ENCODE measurements around the gene ZNF550. TPM values are rescaled to one million over a fixed set of nuclear protein-coding genes. Genes with fewer than 3 reads are reported as not detected.

ZNF550 gene
- total and polyA plus RNA-seq, 9 of the 15 experiments (the other 6 are each of a cell fraction or from before 2014, with no cell fraction given), result 1.6 to 11.8 (median 4.3) TPM

DNA sequence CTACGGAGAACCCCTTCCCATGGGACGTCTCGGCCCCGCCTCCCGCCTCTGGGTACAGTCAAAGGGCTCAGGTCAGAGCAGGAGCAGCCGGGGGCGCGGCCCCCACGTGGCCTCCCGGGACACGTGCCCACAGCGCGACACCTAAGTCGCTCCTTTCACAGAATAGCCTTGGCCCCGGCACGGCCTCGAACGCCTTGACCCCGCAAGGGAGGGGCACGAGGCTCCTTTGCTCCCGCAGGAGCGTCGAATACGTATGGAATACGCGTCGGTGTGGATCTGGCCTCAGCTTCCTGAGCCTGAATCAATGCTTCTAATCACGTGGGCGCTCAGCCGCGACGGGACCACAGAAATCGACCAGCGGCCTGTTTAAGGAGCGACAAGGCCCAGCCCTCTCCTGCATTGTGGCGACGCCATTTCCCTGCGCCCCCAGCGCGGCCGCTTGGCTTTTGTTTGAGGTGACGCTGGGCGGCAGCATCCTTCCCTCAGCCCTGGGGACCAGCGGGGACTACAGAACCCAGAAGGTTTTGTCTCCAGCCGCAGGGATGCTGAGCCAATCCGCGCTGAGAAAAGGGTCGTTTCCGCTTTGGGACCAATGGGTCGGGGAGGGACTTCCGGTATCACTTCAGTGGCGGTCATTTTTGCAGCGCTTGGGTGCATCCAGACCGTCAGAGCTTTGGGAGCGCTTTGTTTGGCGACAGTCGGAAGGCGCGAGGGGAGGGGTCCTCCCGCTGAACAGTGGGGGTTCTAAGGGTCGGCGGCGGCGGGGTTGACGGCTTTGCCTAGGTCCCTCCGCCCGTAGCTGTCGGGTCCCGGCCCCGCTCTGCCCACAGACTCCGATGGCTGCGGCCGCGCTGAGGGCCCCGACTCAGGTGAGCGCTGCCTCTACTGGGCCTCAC lies 24.1 kb upstream of the ZNF550 start, which contains the start of gene ZIK1 (continued):
- peak; percentile 64 for TF ChIP-seq GABPA (tag; conservative IDR thresholded peaks at IDR 0.05; ENCODE audit: low read depth)

DNA sequence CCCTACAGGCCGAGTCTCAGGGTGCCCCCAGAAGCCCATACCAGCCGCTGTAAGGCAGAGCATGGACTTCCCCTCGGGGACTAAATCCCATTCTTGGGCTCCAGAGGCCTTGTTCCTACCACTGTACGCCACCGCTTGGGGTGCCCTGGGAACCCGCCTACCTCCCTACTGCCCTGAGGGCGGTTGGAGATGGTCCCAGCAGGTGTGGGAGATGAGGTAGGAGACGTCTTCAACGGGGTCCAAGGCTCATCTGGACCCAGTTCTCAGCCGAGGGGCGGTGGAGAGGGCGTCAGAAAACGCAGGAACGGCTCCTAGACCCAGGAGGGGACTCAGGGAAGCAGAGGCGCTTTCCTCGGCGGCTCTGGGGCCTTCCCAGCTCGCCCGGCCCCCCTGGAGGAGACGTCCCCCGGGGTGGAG lies 23.4 kb upstream of the ZNF550 start:
- Histone ChIP-seq H3K36me3 (ENCODE audit: control insufficient read depth, insufficient read depth, low read length) (no peaks in the 10 kb centered on the region), H3K4me1 (replicated peaks in 1 of 2; ENCODE audit: control insufficient read depth in 2 of 2, insufficient read depth in 2 of 2, low read length in 2 of 2) (peaks cover 0 to 15% of the 10 kb centered on the region in 2 experiments; a peak in 1 of 5 replicates), H3K9me1 (ENCODE audit: control insufficient read depth, insufficient read depth, low read length) (no peaks in the 10 kb centered on the region), H3K27ac (ENCODE audit: extremely low read depth, low read depth, low read length) (no peak overlapping the region), H3K79me2 (ENCODE audit: control insufficient read depth, insufficient read depth, low read length) (no peaks in the 10 kb centered on the region), H3K4me2 (ENCODE audit: insufficient read depth, low read length) (no peak overlapping the region), H2AFZ (ENCODE audit: low read depth, low read length) (no peak overlapping the region), H3K9me3 (replicated peaks; ENCODE audit: control insufficient read depth, insufficient read depth, low read depth, low read length) (peaks cover 3% of the 10 kb centered on the region; the same call in 1 of the 2 replicates), H3K9ac (ENCODE audit: insufficient read depth in 1 of 2, low read depth in 2 of 2, low read length in 2 of 2) (no peak overlapping the region), H3K27me3 (ENCODE audit: control insufficient read depth in 2 of 2, insufficient read depth in 2 of 2, low read length in 2 of 2) (no peaks in the 10 kb centered on the region), H4K20me1 (replicated peaks; ENCODE audit: control insufficient read depth, insufficient read depth, low read length) (no peaks in the 10 kb centered on the region), H3K4me3 (no peak overlapping the region)
- ChIA-PET POLR2A (interaction anchor here (0.6 kb wide), 1 partner anchor 22 kb away, joined by 3 read pairs; no protein-coding TSS in a partner anchor), CTCF (ENCODE audit: low intra/inter-chr PET ratio) (no interaction called here)
- intact Hi-C loops (cut with micrococcal nuclease) (no loop called here), in situ Hi-C loops (cut with MboI) (no loop called here)
- TF ChIP-seq ZNF253 (CRISPR knock-in tag; conservative IDR thresholded peaks at IDR 0.05) (no peak), FOXJ3 (CRISPR knock-in tag; IDR thresholded peaks at IDR 0.05) (no peak)
- BruUV-seq (replicated peaks), result no TSS peak
- no peak for ATAC-seq
- no peak for FAIRE-seq
- WGBS (ENCODE audit: insufficient coverage, low coverage, missing lambda C conversion rate), result 14% methylated on average over 9 of the region's 21 CpGs
- DNase-seq (ENCODE audit: extremely low read depth in 1 of 4, low spot score in 3 of 4), result no peak

Measured in K562 (cell line).